SHP77 (cell line): ENCODE results near the gene ZNF557.
A peak's percentile ranks its signal among the peaks of the same experiment; 100 is the strongest.
"Not testable (repeated sequence)": the region's sequence is repeated elsewhere in the genome, so short reads cannot be mapped to it uniquely, and the experiment has no call there.

ENCODE experiments used
- DNase-seq, 2 experiments: peaks; one replicate each; lab custom pipeline; 2025; lab: John Stamatoyannopoulos, UW

ZNF557 gene

GRCh38 chr19:7069042-7069903 is at the start of gene ZNF557:
ZNF557 (plus strand) TSS chr19:7069703; CDS start chr19:7075075, 5,372 bp downstream.
- DNase-seq: peak; percentile 91 to 92

- not testable (repeated sequence) for DNase-seq
Measured at GRCh38 chr19:7021331-7021730, 48.2 kb upstream of the ZNF557 start, which contains the start of gene MBD3L2B. MBD3L2B (minus strand) TSS chr19:7021431; CDS start chr19:7021397, 34 bp downstream.

- not testable (repeated sequence) for DNase-seq
Measured at GRCh38 chr19:7028790-7029189, 40.7 kb upstream of the ZNF557 start.

GRCh38 chr19:7030278-7030677 is 39.2 kb upstream of the ZNF557 start, which contains the start of gene MBD3L5:
MBD3L5 (plus strand) TSS chr19:7030578; CDS start chr19:7030612, 34 bp downstream.
- DNase-seq: not testable (repeated sequence)

- not testable (repeated sequence) for DNase-seq
Measured at GRCh38 chr19:7040079-7040478, 29.4 kb upstream of the ZNF557 start, which contains the start of gene MBD3L4. MBD3L4 (minus strand) TSS chr19:7040179; CDS start chr19:7040144, 35 bp downstream.

- not testable (repeated sequence) for DNase-seq
Measured at GRCh38 chr19:7041563-7041962, 27.9 kb upstream of the ZNF557 start.

- DNase-seq: not testable (repeated sequence)
Measured at GRCh38 chr19:7049021-7049420, 20.5 kb upstream of the ZNF557 start, which contains the start of gene MBD3L2. MBD3L2 (plus strand) TSS chr19:7049321; CDS start chr19:7049374, 53 bp downstream.

- DNase-seq: not testable (repeated sequence)
Measured at GRCh38 chr19:7051421-7051820, 18.1 kb upstream of the ZNF557 start.

- DNase-seq: not testable (repeated sequence)
Measured at GRCh38 chr19:7052896-7053295, 16.6 kb upstream of the ZNF557 start.

- DNase-seq: not testable (repeated sequence)
Measured at GRCh38 chr19:7054635-7055368, 14.7 kb upstream of the ZNF557 start.

- DNase-seq: not testable (repeated sequence)
Measured at GRCh38 chr19:7055679-7056078, 13.8 kb upstream of the ZNF557 start.

GRCh38 chr19:7056371-7056770 is 13.1 kb upstream of the ZNF557 start:
- DNase-seq: not testable (repeated sequence)

GRCh38 chr19:7058576-7058975 is 10.9 kb upstream of the ZNF557 start, which contains the start of gene MBD3L3:
MBD3L3 (minus strand) TSS chr19:7058676; CDS start chr19:7058605, 71 bp downstream.
- not testable (repeated sequence) for DNase-seq

GRCh38 chr19:7059977-7060376 is 9.5 kb upstream of the ZNF557 start:
- not testable (repeated sequence) for DNase-seq

- DNase-seq: no peak
Measured at GRCh38 chr19:7063339-7063738, 6.2 kb upstream of the ZNF557 start.

- DNase-seq: no peak
Measured at GRCh38 chr19:7063764-7064418, 5.6 kb upstream of the ZNF557 start.

- peak; percentile 31 to 60 for DNase-seq
Measured at GRCh38 chr19:7067122-7067521, 2.4 kb upstream of the ZNF557 start.

- no peak for DNase-seq
Measured at GRCh38 chr19:7067716-7068115, 1.8 kb upstream of the ZNF557 start.

GRCh38 chr19:7068599-7068998 is 904 bp upstream of the ZNF557 start:
- no peak for DNase-seq

GRCh38 chr19:7069904-7070226 is 362 bp downstream of the ZNF557 start:
- no peak for DNase-seq

GRCh38 chr19:7072541-7072940 is 3.0 kb downstream of the ZNF557 start:
- no peak for DNase-seq
